Keratinocyte (primary cell): ENCODE results near the gene AFF2.

Source experiments
- EZH2 ChIP-seq: IDR thresholded peaks from one replicate; pipeline ENCODE4 v1.6.1; 2012; ENCODE audit warnings: inconsistent platforms, mild to moderate bottlenecking, low read length, moderate library complexity
- TF ChIP-seq, protein P1 (sequence below), 3 experiments: IDR thresholded peaks in 1 of 3; conservative IDR thresholded peaks in 1 of 3; optimal IDR thresholded peaks in 1 of 3; 2 replicates in 2 of 3; 3 replicates in 1 of 3; pipeline versions ENCODE3 to v1.5.1; 2011; ENCODE audit warnings: low read length in 3 of 3, mild to moderate bottlenecking in 3 of 3, moderate library complexity in 2 of 3, control low read depth in 1 of 3, inconsistent platforms in 1 of 3; ENCODE audit not compliant: insufficient read depth in 2 of 3; ENCODE audit errors: extremely low read depth in 1 of 3

DNA sequence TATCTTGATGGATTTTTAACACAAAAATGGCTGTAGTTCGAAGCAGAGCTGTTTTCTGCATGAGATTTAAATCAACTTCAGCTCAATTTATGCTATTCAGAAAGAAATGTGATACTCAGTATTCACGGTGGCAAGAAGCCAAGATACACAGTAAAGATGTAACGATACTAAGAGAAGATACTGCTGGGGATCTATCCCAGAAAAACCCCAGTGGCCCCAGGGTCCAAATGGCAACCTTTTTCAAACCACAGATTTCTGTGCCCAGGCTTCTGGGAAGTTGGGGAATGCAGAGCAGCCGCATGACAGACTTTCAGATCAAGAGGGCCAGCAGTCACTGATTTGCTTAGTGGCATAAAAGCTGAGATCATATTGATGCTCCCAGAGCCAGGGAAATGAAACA lies 353.9 kb downstream of the AFF2 start:
- TF ChIP-seq, protein P1, sequence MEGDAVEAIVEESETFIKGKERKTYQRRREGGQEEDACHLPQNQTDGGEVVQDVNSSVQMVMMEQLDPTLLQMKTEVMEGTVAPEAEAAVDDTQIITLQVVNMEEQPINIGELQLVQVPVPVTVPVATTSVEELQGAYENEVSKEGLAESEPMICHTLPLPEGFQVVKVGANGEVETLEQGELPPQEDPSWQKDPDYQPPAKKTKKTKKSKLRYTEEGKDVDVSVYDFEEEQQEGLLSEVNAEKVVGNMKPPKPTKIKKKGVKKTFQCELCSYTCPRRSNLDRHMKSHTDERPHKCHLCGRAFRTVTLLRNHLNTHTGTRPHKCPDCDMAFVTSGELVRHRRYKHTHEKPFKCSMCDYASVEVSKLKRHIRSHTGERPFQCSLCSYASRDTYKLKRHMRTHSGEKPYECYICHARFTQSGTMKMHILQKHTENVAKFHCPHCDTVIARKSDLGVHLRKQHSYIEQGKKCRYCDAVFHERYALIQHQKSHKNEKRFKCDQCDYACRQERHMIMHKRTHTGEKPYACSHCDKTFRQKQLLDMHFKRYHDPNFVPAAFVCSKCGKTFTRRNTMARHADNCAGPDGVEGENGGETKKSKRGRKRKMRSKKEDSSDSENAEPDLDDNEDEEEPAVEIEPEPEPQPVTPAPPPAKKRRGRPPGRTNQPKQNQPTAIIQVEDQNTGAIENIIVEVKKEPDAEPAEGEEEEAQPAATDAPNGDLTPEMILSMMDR (optimal IDR thresholded peaks at IDR 0.05 in 1 of 3, IDR thresholded peaks at IDR 0.05 in 1 of 3, conservative IDR thresholded peaks at IDR 0.05 in 1 of 3; ENCODE audit: extremely low read depth in 1 of 3, insufficient read depth in 2 of 3, low read length in 3 of 3) = no peak
- no peak for TF ChIP-seq EZH2
